Astrocyte (in vitro differentiated cells and primary cell): ENCODE data around the gene SAP30L. TPM values are rescaled to one million over a fixed set of nuclear protein-coding genes. Genes with fewer than 3 reads are reported as not detected.

Experiments used
- DNase-seq: peaks from one replicate; pipeline ENCODE4 v3.0.0-alpha.2; 2010; ENCODE audit warnings: low read depth
- FAIRE-seq: peaks from 2 replicates; lab custom pipeline; 2011; peaks lifted over from hg19 to GRCh38; lab: Jason Lieb, UNC
- H2AFZ ChIP-seq: 2 replicates; pipeline ENCODE4 v1.6.0; 2012; ENCODE audit warnings: low read depth, low read length, inconsistent platforms
- H3K27ac ChIP-seq: 2 replicates; pipeline ENCODE4 v1.5.1; 2011; ENCODE audit warnings: low read depth, low read length, inconsistent platforms
- H3K27me3 ChIP-seq: 2 replicates; pipeline ENCODE4 v1.6.0; 2011; ENCODE audit warnings: low read length, inconsistent platforms; ENCODE audit not compliant: insufficient read depth
- H3K36me3 ChIP-seq: 2 replicates; pipeline ENCODE4 v1.5.1; 2011; ENCODE audit warnings: low read length, inconsistent platforms; ENCODE audit not compliant: insufficient read depth
- H3K4me1 ChIP-seq: 2 replicates; pipeline ENCODE4 v1.5.1; 2011; ENCODE audit warnings: low read length, inconsistent platforms; ENCODE audit not compliant: insufficient read depth
- H3K4me2 ChIP-seq: 2 replicates; pipeline ENCODE4 v1.6.0; 2012; ENCODE audit warnings: low read length, inconsistent platforms
- H3K4me3 ChIP-seq: 2 replicates; pipeline ENCODE4 v1.5.1; 2011; ENCODE audit warnings: low read depth, mild to moderate bottlenecking, low read length, inconsistent platforms; ENCODE audit not compliant: insufficient read depth
- H3K79me2 ChIP-seq: 2 replicates; pipeline ENCODE4 v1.6.0; 2012; ENCODE audit warnings: mild to moderate bottlenecking, low read length, inconsistent platforms; ENCODE audit not compliant: insufficient read depth
- H3K9ac ChIP-seq: 2 replicates; pipeline ENCODE4 v1.6.0; 2012; ENCODE audit warnings: mild to moderate bottlenecking, low read length, inconsistent platforms
- H3K9me3 ChIP-seq: 2 replicates; pipeline ENCODE4 v1.5.1; 2012; ENCODE audit warnings: low read depth, mild to moderate bottlenecking, low read length, inconsistent platforms; ENCODE audit not compliant: insufficient read depth
- H4K20me1 ChIP-seq: 2 replicates; pipeline ENCODE4 v1.6.0; 2012; ENCODE audit warnings: low read length, inconsistent platforms; ENCODE audit not compliant: insufficient read depth
- H3K27ac Mint-ChIP-seq: one replicate; pipeline ENCODE4 v1.8.0; 2021; ENCODE audit warnings: mild to moderate bottlenecking, mixed read lengths; ENCODE audit not compliant: unreplicated experiment
- H3K27me3 Mint-ChIP-seq: one replicate; pipeline ENCODE4 v1.8.0; 2021; ENCODE audit warnings: low read depth, mixed read lengths; ENCODE audit not compliant: unreplicated experiment
- H3K36me3 Mint-ChIP-seq: one replicate; pipeline ENCODE4 v1.8.0; 2021; ENCODE audit warnings: low read depth, mixed read lengths; ENCODE audit not compliant: unreplicated experiment
- H3K4me1 Mint-ChIP-seq: one replicate; pipeline ENCODE4 v1.8.0; 2021; ENCODE audit warnings: low read depth, mixed read lengths; ENCODE audit not compliant: unreplicated experiment
- H3K4me3 Mint-ChIP-seq: one replicate; pipeline ENCODE4 v1.8.0; 2021; ENCODE audit warnings: mild to moderate bottlenecking, moderate library complexity, mixed read lengths; ENCODE audit not compliant: unreplicated experiment
- H3K9me3 Mint-ChIP-seq: one replicate; pipeline ENCODE4 v1.8.0; 2021; ENCODE audit warnings: mild to moderate bottlenecking, mixed read lengths; ENCODE audit not compliant: unreplicated experiment
- CTCF ChIP-seq: IDR thresholded peaks from 2 replicates; pipeline ENCODE4 v1.5.1; 2011; ENCODE audit warnings: low read depth, mild to moderate bottlenecking, inconsistent platforms, low read length, moderate library complexity; ENCODE audit not compliant: insufficient read depth
- EZH2 ChIP-seq: IDR thresholded peaks from 2 replicates; pipeline ENCODE4 v1.6.1; 2012; ENCODE audit warnings: mild to moderate bottlenecking, low read length, inconsistent platforms; ENCODE audit not compliant: insufficient read depth
- total RNA-seq: library from RNA; stranded (reverse); gene quantifications from 2 replicates; pipeline ENCODE4 v1.2.1, GENCODE V29; 2021

The SAP30L gene
- total RNA-seq, 1 donor from 2014 or later, result 26.3 TPM

GRCh38 chr5:154418344-154418820 is 27.4 kb upstream of the SAP30L start:
- no peaks in the 10 kb centered on the region for H3K4me1 ChIP-seq
- Mint-ChIP-seq H3K4me3 (no peak overlapping the region), H3K27me3 (no peaks in the 10 kb centered on the region), H3K4me1 (no peaks in the 10 kb centered on the region), H3K9me3 (no peaks in the 10 kb centered on the region), H3K36me3 (peaks cover 15% of the 10 kb centered on the region), H3K27ac (no peak overlapping the region)
- H3K79me2 ChIP-seq, result no peaks in the 10 kb centered on the region
- H3K27ac ChIP-seq, result no peak overlapping the region
- FAIRE-seq (no peak), DNase-seq (peak; percentile 42)
- H3K9ac ChIP-seq, result no peak overlapping the region
- peaks cover 21% of the 10 kb centered on the region for H4K20me1 ChIP-seq
- no peak overlapping the region for H3K4me3 ChIP-seq
- TF ChIP-seq CTCF, result no peak
- TF ChIP-seq EZH2, result no peak
- H2AFZ ChIP-seq, result no peak overlapping the region
- no peaks in the 10 kb centered on the region for H3K9me3 ChIP-seq
- H3K4me2 ChIP-seq, result no peak overlapping the region
- peaks cover 22% of the 10 kb centered on the region for H3K36me3 ChIP-seq
- no peaks in the 10 kb centered on the region for H3K27me3 ChIP-seq

GRCh38 chr5:154419236-154419635 is 26.6 kb upstream of the SAP30L start:
- DNase-seq, result no peak
- H3K27ac ChIP-seq, result no peak overlapping the region
- H3K36me3 Mint-ChIP-seq, result peaks cover 15% of the 10 kb centered on the region
- H3K79me2 ChIP-seq, result no peaks in the 10 kb centered on the region
- H4K20me1 ChIP-seq, result peaks cover 19% of the 10 kb centered on the region
- no peak for FAIRE-seq
- no peaks in the 10 kb centered on the region for H3K4me1 Mint-ChIP-seq
- no peaks in the 10 kb centered on the region for H3K4me1 ChIP-seq
- H3K9ac ChIP-seq, result no peak overlapping the region
- no peak overlapping the region for H2AFZ ChIP-seq
- TF ChIP-seq CTCF, result no peak
- TF ChIP-seq EZH2, result no peak
- no peaks in the 10 kb centered on the region for H3K27me3 Mint-ChIP-seq
- H3K27ac Mint-ChIP-seq, result no peak overlapping the region
- H3K4me3 ChIP-seq, result no peak overlapping the region
- peaks cover 22% of the 10 kb centered on the region for H3K36me3 ChIP-seq
- no peaks in the 10 kb centered on the region for H3K9me3 ChIP-seq
- no peak overlapping the region for H3K4me3 Mint-ChIP-seq
- no peak overlapping the region for H3K4me2 ChIP-seq
- no peaks in the 10 kb centered on the region for H3K27me3 ChIP-seq
- no peaks in the 10 kb centered on the region for H3K9me3 Mint-ChIP-seq

- Mint-ChIP-seq H3K27me3 (no peaks in the 10 kb centered on the region), H3K36me3 (peaks cover 6% of the 10 kb centered on the region), H3K4me3 (no peak overlapping the region), H3K27ac (no peak overlapping the region), H3K4me1 (no peaks in the 10 kb centered on the region), H3K9me3 (no peaks in the 10 kb centered on the region)
- Histone ChIP-seq H4K20me1 (peaks cover 14% of the 10 kb centered on the region), H3K27me3 (no peaks in the 10 kb centered on the region), H3K4me1 (no peaks in the 10 kb centered on the region), H3K4me3 (no peak overlapping the region), H3K9ac (no peak overlapping the region), H3K27ac (no peak overlapping the region), H2AFZ (no peak overlapping the region), H3K79me2 (no peaks in the 10 kb centered on the region), H3K9me3 (no peaks in the 10 kb centered on the region), H3K36me3 (peaks cover 14% of the 10 kb centered on the region), H3K4me2 (no peak overlapping the region)
- FAIRE-seq (no peak), DNase-seq (no peak)
- TF ChIP-seq EZH2 (peak; percentile 30), CTCF (peak; percentile 23)
These were observed 23.9 kb upstream of the SAP30L start for GRCh38 chr5:154421868-154422267.
